H9 (cell line): Measurements from ENCODE around the gene HOXA9. TPM values are rescaled to one million over a fixed set of nuclear protein-coding genes. Genes with fewer than 3 reads are reported as not detected.

Experiments used
- DNase-seq: peaks from one replicate; pipeline ENCODE4 v3.0.0-alpha.2; 2017
- H2AFZ ChIP-seq: one replicate; pipeline ENCODE4 v1.6.1; 2013; ENCODE audit warnings: mild to moderate bottlenecking, low read length, control low read depth, moderate library complexity
- H2AK5ac ChIP-seq: 2 replicates; pipeline ENCODE4 v1.6.1; 2013; ENCODE audit warnings: low read length, control low read depth, mixed read lengths; ENCODE audit not compliant: insufficient read length
- H2BK120ac ChIP-seq: one replicate; pipeline ENCODE4 v1.6.1; 2013; ENCODE audit warnings: low read depth, mild to moderate bottlenecking, low read length, control low read depth, inconsistent platforms; ENCODE audit not compliant: poor library complexity, severe bottlenecking
- H2BK12ac ChIP-seq: 2 replicates; pipeline ENCODE4 v1.6.1; 2013; ENCODE audit warnings: low read length, control low read depth, mixed read lengths, low read depth; ENCODE audit not compliant: insufficient read length
- H2BK15ac ChIP-seq: 2 replicates; pipeline ENCODE4 v1.6.1; 2013; ENCODE audit warnings: low read depth, low read length, control low read depth
- H2BK20ac ChIP-seq: one replicate; pipeline ENCODE4 v1.6.1; 2013; ENCODE audit warnings: low read depth, mild to moderate bottlenecking, low read length, control low read depth, inconsistent platforms; ENCODE audit not compliant: poor library complexity, severe bottlenecking
- H2BK5ac ChIP-seq: 2 replicates; pipeline ENCODE4 v1.6.1; 2013; ENCODE audit warnings: low read length, control low read depth, mixed read lengths; ENCODE audit not compliant: insufficient read length
- H3K14ac ChIP-seq: 2 replicates; pipeline ENCODE4 v1.6.1; 2013; ENCODE audit warnings: low read length, control low read depth; ENCODE audit not compliant: insufficient read depth
- H3K18ac ChIP-seq: 2 replicates; pipeline ENCODE4 v1.6.1; 2013; ENCODE audit warnings: low read depth, mild to moderate bottlenecking, mixed read lengths, low read length, control low read depth; ENCODE audit not compliant: insufficient read length
- H3K23ac ChIP-seq: 2 replicates; pipeline ENCODE4 v1.6.1; 2013; ENCODE audit warnings: low read length, control low read depth, mixed read lengths, low read depth; ENCODE audit not compliant: insufficient read length
- H3K23me2 ChIP-seq: 2 replicates; pipeline ENCODE4 v1.6.1; 2013; ENCODE audit warnings: low read depth, mild to moderate bottlenecking, mixed read lengths, low read length, control low read depth; ENCODE audit not compliant: insufficient read length, poor library complexity, severe bottlenecking
- H3K27ac ChIP-seq: 2 replicates; pipeline ENCODE4 v1.5.1; 2013; ENCODE audit warnings: low read length, control low read depth, mixed read lengths, low read depth; ENCODE audit not compliant: insufficient read length
- H3K27me3 ChIP-seq: 2 replicates; pipeline ENCODE4 v1.6.1; 2013; ENCODE audit warnings: low read length, control low read depth, inconsistent platforms; ENCODE audit not compliant: insufficient read depth
- H3K4ac ChIP-seq: 2 replicates; pipeline ENCODE4 v1.6.1; 2013; ENCODE audit warnings: low read depth, mild to moderate bottlenecking, control low read depth, inconsistent platforms, low read length, moderate library complexity
- H3K4me1 ChIP-seq: 2 replicates; pipeline ENCODE4 v1.6.1; 2013; ENCODE audit warnings: low read length, control low read depth, inconsistent platforms; ENCODE audit not compliant: insufficient read depth
- H3K4me2 ChIP-seq: 2 replicates; pipeline ENCODE4 v1.6.1; 2013; ENCODE audit warnings: low read length, control low read depth, mixed read lengths; ENCODE audit not compliant: insufficient read length, insufficient read depth
- H3K56ac ChIP-seq: 2 replicates; pipeline ENCODE4 v1.6.1; 2013; ENCODE audit warnings: low read depth, mild to moderate bottlenecking, mixed read lengths, low read length, control low read depth; ENCODE audit not compliant: insufficient read length
- H3K79me1 ChIP-seq: 2 replicates; pipeline ENCODE4 v1.6.1; 2013; ENCODE audit warnings: low read depth, mild to moderate bottlenecking, moderate library complexity, low read length, control low read depth, inconsistent platforms; ENCODE audit not compliant: insufficient read depth, poor library complexity, severe bottlenecking
- H3K79me2 ChIP-seq: 2 replicates; pipeline ENCODE4 v1.6.1; 2013; ENCODE audit warnings: low read length, control low read depth, inconsistent platforms; ENCODE audit not compliant: insufficient read depth
- H3K9ac ChIP-seq: 2 replicates; pipeline ENCODE4 v1.6.1; 2013; ENCODE audit warnings: low read length, control low read depth, mixed read lengths; ENCODE audit not compliant: insufficient read length; ENCODE audit errors: extremely low read depth
- H3K9me3 ChIP-seq: one replicate; pipeline ENCODE4 v1.6.1; 2013; ENCODE audit warnings: low read depth, low read length, inconsistent platforms; ENCODE audit not compliant: control insufficient read depth
- H3T11ph ChIP-seq: one replicate; pipeline ENCODE4 v1.6.1; 2013; ENCODE audit warnings: mild to moderate bottlenecking, low read length, control low read depth, inconsistent platforms
- H4K20me1 ChIP-seq: one replicate; pipeline ENCODE4 v1.6.1; 2013; ENCODE audit not compliant: control insufficient read depth, insufficient read length, insufficient read depth
- H4K5ac ChIP-seq: 2 replicates; pipeline ENCODE4 v1.6.1; 2013; ENCODE audit warnings: low read depth, mild to moderate bottlenecking, mixed read lengths, low read length, control low read depth; ENCODE audit not compliant: insufficient read length
- H4K8ac ChIP-seq: replicated peaks from 2 replicates; pipeline ENCODE4 v1.6.1; 2013; ENCODE audit warnings: low read length, control low read depth, mixed read lengths, low read depth; ENCODE audit not compliant: insufficient read length
- H4K91ac ChIP-seq: 2 replicates; pipeline ENCODE4 v1.6.1; 2013; ENCODE audit warnings: low read depth, mild to moderate bottlenecking, moderate library complexity, mixed read lengths, low read length, control low read depth; ENCODE audit not compliant: insufficient read length
- H3K27ac Mint-ChIP-seq, 3 experiments: 2 replicates in 2 of 3; 3 replicates in 1 of 3; pipeline ENCODE4 v1.8.0; 2020 to 2021; ENCODE audit warnings: mixed read lengths in 3 of 3, mild to moderate bottlenecking in 1 of 3, moderate library complexity in 1 of 3
- H3K27me3 Mint-ChIP-seq: 2 replicates; pipeline ENCODE4 v1.8.0; 2021; ENCODE audit warnings: low read depth, mild to moderate bottlenecking, moderate library complexity, mixed read lengths
- H3K36me3 Mint-ChIP-seq, 3 experiments: 2 replicates in 2 of 3; 3 replicates in 1 of 3; pipeline ENCODE4 v1.8.0; 2020 to 2021; ENCODE audit warnings: low read depth in 3 of 3, mixed read lengths in 3 of 3; ENCODE audit not compliant: insufficient read depth in 1 of 3
- H3K4me1 Mint-ChIP-seq, 2 experiments: 2 replicates each; pipeline ENCODE4 v1.8.0; 2020; ENCODE audit warnings: mixed read lengths in 2 of 2
- H3K4me3 Mint-ChIP-seq, 2 experiments: 2 replicates in 1 of 2; 3 replicates in 1 of 2; pipeline ENCODE4 v1.8.0; 2020 to 2021; ENCODE audit warnings: mild to moderate bottlenecking in 2 of 2, mixed read lengths in 2 of 2, moderate library complexity in 1 of 2
- H3K9me3 Mint-ChIP-seq, 2 experiments: 2 replicates in 1 of 2; 3 replicates in 1 of 2; pipeline ENCODE4 v1.8.0; 2020; ENCODE audit warnings: mild to moderate bottlenecking in 2 of 2, mixed read lengths in 2 of 2, moderate library complexity in 1 of 2
- CTCF ChIP-seq: fragments of 200-600 bp; sonication (generic); conservative IDR thresholded peaks from 3 replicates; pipeline ENCODE4 v1.8.0; 2021; ENCODE audit warnings: antibody characterized with exemption, mild to moderate bottlenecking
- whole genome bisulfite sequencing: extraction: QIAGEN DNeasy Blood & Tissue Kit; methylation state at CpG from one replicate; pipeline ENCODE4 v1.1.7; 2013; ENCODE audit warnings: missing lambda C conversion rate, low lambda C conversion rate, mixed read lengths; ENCODE audit not compliant: insufficient read length; ENCODE audit errors: extremely low coverage; 5-methylcytosine and 5-hydroxymethylcytosine counted together
- total RNA-seq: library from RNA; stranded (reverse); gene quantifications from 2 replicates; pipeline ENCODE4 v1.2.1, GENCODE V29; 2021

Gene HOXA9
- total RNA-seq, 1 experiment from 2014 or later: not detected

DNA sequence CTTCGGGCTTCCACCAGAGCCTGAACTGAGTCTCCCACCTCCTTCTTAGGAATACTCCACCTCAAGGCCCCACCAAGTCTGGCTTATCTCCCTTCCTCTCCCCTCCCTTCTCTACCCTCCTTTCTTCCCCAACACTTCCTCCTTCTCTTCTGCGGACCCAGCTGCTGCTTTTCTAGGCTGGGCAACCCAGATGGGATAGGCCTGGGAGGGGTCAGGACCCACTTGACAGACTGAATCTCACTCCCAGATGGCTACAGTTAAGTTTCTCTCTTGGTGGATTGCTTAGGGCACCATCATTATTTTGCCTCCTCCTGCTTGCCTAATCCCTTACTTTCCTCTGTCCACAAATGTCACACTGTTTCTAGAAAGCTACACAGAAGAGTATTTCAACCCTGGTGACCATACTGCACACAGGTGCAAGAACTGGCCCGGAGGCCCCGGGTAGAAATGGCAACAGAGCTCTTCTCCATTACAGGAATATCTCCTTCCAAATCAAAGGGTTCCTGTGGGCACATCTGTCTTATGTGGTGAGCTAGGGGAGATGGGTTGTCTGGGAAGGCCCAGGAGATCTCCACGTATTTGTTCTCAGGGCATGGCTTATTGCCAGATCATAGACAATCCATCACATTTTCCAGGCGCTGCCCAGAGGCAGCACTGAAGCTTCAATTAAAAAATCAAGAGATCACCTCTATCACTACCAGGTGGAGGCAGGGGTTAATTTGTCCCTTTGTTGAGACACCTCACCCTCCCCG, 24.8 kb upstream of the HOXA9 start:
- peaks cover 13 to 36% of the 10 kb centered on the region in 2 experiments for H3K4me1 Mint-ChIP-seq
- DNase-seq: no peak
- peaks cover 0 to 2% (median 0%) of the 10 kb centered on the region in 3 experiments; a peak in 2 of 7 replicates for H3K36me3 Mint-ChIP-seq
- Histone ChIP-seq H3K56ac (no peak overlapping the region), H4K91ac (no peak overlapping the region), H4K5ac (no peak overlapping the region), H2BK12ac (no peak overlapping the region), H3K27me3 (peaks cover 99% of the 10 kb centered on the region), H3K14ac (no peak overlapping the region), H3K18ac (no peak overlapping the region), H2AFZ (no peak overlapping the region), H3T11ph (no peak overlapping the region), H3K4me2 (no peak overlapping the region), H3K4ac (no peak overlapping the region), H2BK15ac (no peak overlapping the region), H2BK20ac (no peak overlapping the region), H3K4me1 (no peaks in the 10 kb centered on the region), H2BK120ac (no peak overlapping the region), H3K23ac (no peak overlapping the region), H3K9ac (no peak overlapping the region), H3K79me1 (no peaks in the 10 kb centered on the region), H4K8ac (no peak overlapping the region), H3K79me2 (no peaks in the 10 kb centered on the region), H2AK5ac (no peak overlapping the region), H3K9me3 (no peaks in the 10 kb centered on the region), H3K27ac (no peak overlapping the region), H3K23me2 (no peaks in the 10 kb centered on the region), H2BK5ac (no peak overlapping the region), H4K20me1 (no peaks in the 10 kb centered on the region)
- H3K9me3 Mint-ChIP-seq: peaks cover 1 to 17% of the 10 kb centered on the region in 2 experiments; a peak in 3 of 5 replicates
- WGBS: no CpG with 5 or more reads among the region's 7 CpGs
- H3K27me3 Mint-ChIP-seq: peaks cover 100% of the 10 kb centered on the region
- no peak for TF ChIP-seq CTCF
- no peak overlapping the region for H3K4me3 Mint-ChIP-seq
- H3K27ac Mint-ChIP-seq: no peak overlapping the region
